Measurements from ENCODE around the gene INSYN2A.

- TF ChIP-seq CTCF (IDR thresholded peaks at IDR 0.05; ENCODE audit: low read depth, low read length, missing input control) (no peak), MAX (IDR thresholded peaks at IDR 0.05) (no peak), RAD21 (IDR thresholded peaks at IDR 0.05) (no peak), RXRA (IDR thresholded peaks at IDR 0.05) (no peak), REST (IDR thresholded peaks at IDR 0.05) (no peak)
Measured at GRCh38 chr10:127194111-127194510, 2.3 kb downstream of the INSYN2A start.
